ENCODE measurements around the gene GDA. TPM values are rescaled to one million over a fixed set of nuclear protein-coding genes. Genes with fewer than 3 reads are reported as not detected.

GDA gene
- total and polyA plus RNA-seq, 12 donors = 0.06 to 2.8 (median 0.61) TPM; not detected in 2

DNA sequence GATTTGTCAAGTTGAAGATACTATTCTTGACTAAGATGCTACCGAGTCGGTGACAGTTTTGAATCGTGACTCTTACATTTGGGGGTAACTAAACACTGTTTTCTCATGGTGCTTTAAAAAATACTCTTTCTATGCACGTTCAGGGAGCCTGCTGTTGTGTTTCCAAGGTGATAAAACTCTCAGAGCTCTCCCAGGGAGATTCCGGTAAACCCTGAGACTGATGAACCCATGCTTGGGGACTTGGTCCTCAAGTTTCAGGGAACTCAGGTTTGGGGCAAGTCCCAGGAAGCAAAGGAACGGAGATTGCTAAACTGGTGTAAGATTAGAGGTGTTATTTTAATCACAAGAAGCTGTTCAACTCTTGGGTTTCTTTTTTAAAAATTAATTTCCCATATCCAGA lies 1.4 kb downstream of the GDA start:
- intact Hi-C loops (cut with DNase I) = no loop called here
- Histone ChIP-seq H3K9me3 (replicated peaks in 1 of 3) (no peaks in the 10 kb centered on the region), H3K27me3 (peaks cover 8% of the 10 kb centered on the region), H3K27ac (no peak overlapping the region), H3K4me3 (no peak overlapping the region), H3K4me1 (replicated peaks in 1 of 2) (peaks cover 0 to 4% of the 10 kb centered on the region in 2 donors), H3K36me3 (replicated peaks in 1 of 2) (no peaks in the 10 kb centered on the region)
- TF ChIP-seq, protein P1, sequence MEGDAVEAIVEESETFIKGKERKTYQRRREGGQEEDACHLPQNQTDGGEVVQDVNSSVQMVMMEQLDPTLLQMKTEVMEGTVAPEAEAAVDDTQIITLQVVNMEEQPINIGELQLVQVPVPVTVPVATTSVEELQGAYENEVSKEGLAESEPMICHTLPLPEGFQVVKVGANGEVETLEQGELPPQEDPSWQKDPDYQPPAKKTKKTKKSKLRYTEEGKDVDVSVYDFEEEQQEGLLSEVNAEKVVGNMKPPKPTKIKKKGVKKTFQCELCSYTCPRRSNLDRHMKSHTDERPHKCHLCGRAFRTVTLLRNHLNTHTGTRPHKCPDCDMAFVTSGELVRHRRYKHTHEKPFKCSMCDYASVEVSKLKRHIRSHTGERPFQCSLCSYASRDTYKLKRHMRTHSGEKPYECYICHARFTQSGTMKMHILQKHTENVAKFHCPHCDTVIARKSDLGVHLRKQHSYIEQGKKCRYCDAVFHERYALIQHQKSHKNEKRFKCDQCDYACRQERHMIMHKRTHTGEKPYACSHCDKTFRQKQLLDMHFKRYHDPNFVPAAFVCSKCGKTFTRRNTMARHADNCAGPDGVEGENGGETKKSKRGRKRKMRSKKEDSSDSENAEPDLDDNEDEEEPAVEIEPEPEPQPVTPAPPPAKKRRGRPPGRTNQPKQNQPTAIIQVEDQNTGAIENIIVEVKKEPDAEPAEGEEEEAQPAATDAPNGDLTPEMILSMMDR (IDR thresholded peaks at IDR 0.05) = no peak
- no peak for TF ChIP-seq POLR2A (IDR thresholded peaks at IDR 0.05)
- DNase-seq = no peak
- 61 to 75% (median 69%) methylated on average over 6 of the region's 6 CpGs for WGBS, 4 donors

DNA sequence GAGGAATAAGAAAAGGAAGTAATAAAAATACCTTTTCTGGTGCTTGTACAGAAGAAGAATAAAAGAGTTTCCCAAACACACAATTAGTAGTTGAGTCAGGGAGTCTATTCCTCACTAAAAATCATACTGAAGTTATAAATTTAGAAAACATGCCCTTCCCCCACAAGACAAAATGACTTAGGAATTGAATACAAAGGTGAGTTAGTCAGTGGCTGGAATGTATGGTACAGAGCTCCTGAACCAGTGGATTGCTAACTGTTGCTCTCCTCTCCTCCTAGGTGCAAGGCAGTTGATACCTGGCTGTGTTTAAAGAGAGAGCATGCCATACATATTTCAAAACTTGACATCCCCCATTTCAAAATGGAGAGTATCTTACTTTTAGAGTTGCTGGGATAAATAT lies 1.9 kb downstream of the GDA start:
- TF ChIP-seq POLR2A (IDR thresholded peaks at IDR 0.05) = no peak
- TF ChIP-seq, protein P1 (IDR thresholded peaks at IDR 0.05) = no peak
- no peak overlapping the region for H3K4me3 ChIP-seq
- no peaks in the 10 kb centered on the region for H3K9me3 ChIP-seq (replicated peaks in 1 of 3)
- peaks cover 8% of the 10 kb centered on the region for H3K27me3 ChIP-seq
- H3K36me3 ChIP-seq (replicated peaks in 1 of 2) = no peaks in the 10 kb centered on the region
- peaks cover 0 to 4% of the 10 kb centered on the region in 2 donors for H3K4me1 ChIP-seq (replicated peaks in 1 of 2)
- no peak overlapping the region for H3K27ac ChIP-seq
- DNase-seq = no peak
- intact Hi-C loops (cut with DNase I) = no loop called here

DNA sequence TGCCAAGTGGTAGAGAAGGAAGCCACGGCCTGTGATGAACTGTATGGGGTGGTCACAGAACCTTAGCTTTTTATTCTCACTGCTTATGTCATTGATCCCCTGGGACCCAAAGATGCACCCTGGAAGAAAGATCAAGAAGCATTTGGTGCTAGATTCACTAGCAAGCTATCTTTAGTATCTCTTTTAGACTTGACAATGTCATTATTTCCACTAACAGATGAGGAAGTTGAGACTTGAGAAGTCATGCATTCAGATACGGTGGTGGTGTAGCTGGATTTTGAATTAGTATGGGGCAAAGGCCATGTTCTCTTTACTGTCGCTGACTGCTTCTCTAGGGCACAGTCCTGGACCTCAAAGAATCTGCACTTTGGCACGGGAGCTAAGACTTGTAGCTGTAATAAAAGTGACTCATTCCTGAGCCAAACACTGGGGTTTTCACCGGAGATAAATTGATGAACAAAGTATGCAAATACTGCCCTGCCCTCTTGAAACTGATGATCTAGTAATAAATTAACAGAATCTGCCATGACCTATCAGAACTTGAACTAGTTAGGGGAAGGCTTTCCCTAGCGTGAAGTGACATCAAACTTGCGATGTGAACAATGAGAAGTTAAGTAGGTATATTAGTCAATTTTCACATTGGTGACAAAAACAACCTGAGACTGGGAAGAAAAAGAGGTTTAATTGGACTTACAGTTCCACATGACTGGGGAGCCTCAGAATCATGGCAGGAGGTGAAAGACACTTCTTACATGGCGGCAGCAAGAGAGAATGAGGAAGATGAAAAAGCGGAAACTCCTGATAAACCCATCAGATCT lies 5.4 kb downstream of the GDA start:
- intact Hi-C loops (cut with DNase I) = no loop called here

DNA sequence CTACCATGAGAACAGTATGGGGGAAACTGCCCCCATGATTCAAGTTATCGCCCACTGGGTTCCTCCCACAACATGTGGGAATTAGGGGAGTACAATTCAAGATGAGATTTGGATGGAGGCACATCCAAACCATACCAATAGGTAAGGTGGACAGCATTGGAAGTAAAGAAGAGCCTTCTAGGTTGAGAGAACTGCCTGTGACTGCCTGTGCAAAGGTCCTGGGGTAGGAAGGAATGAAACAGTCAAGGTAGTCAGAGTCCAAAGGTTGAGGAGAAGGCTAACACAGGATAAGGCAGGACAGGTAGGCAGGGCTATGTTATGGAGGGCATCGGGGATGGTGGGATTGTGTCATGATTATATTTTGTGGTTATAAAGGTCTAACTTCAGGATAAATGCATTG lies 6.1 kb downstream of the GDA start:
- no peak for DNase-seq
- no peak overlapping the region for H3K4me3 ChIP-seq
- H3K4me1 ChIP-seq (replicated peaks in 1 of 2) = no peaks in the 10 kb centered on the region
- intact Hi-C loops (cut with DNase I) = no loop called here
- no peaks in the 10 kb centered on the region for H3K27me3 ChIP-seq
- TF ChIP-seq, protein P1 (IDR thresholded peaks at IDR 0.05) = no peak
- TF ChIP-seq POLR2A (IDR thresholded peaks at IDR 0.05) = no peak
- H3K9me3 ChIP-seq (replicated peaks in 1 of 3) = no peaks in the 10 kb centered on the region
- no peaks in the 10 kb centered on the region for H3K36me3 ChIP-seq (replicated peaks in 1 of 2)
- 85 to 92% (median 90%) methylated on average over 2 of the region's 2 CpGs for WGBS, 4 donors
- no peak overlapping the region for H3K27ac ChIP-seq

More for the DNA sequence above, 5.4 kb downstream of the GDA start:
- H3K4me1 ChIP-seq (replicated peaks in 1 of 2) = no peaks in the 10 kb centered on the region
- no peak for DNase-seq
- no peaks in the 10 kb centered on the region for H3K9me3 ChIP-seq (replicated peaks in 1 of 3)
- no peak overlapping the region for H3K4me3 ChIP-seq
- peaks cover 3% of the 10 kb centered on the region for H3K27me3 ChIP-seq
- no peak for TF ChIP-seq POLR2A (IDR thresholded peaks at IDR 0.05)
- TF ChIP-seq, protein P1 (IDR thresholded peaks at IDR 0.05) = no peak
- no peaks in the 10 kb centered on the region for H3K36me3 ChIP-seq (replicated peaks in 1 of 2)
- H3K27ac ChIP-seq = no peak overlapping the region
- 57 to 66% (median 64%) methylated on average over 9 of the region's 9 CpGs for WGBS, 4 donors
